Endothelial cell of umbilical vein (primary cell): Measurements from ENCODE around the gene ZEB1. TPM values are rescaled to one million over a fixed set of nuclear protein-coding genes. Genes with fewer than 3 reads are reported as not detected.
"Not testable (repeated sequence)": the region's sequence is repeated elsewhere in the genome, so short reads cannot be mapped to it uniquely, and the experiment has no call there.

ENCODE experiments used
- BruUV-seq: library from RNA; stranded (reverse); fragments of 400-500 nt; replicated peaks from 2 replicates; lab custom pipeline; 2021; lab: Mats Ljungman, UMichigan
- CTCF ChIA-PET: fragments of 300-600, 350-600 bp; sonication (Branson Sonifier 250); formaldehyde crosslinking; loops from one replicate; lab custom pipeline; 2021; ENCODE audit warnings: antibody characterized with exemption, inconsistent platforms; lab: Charles Lee
- POLR2A ChIA-PET: fragments of 300-600, 350-600 bp; sonication (Branson Sonifier 250); formaldehyde crosslinking; loops from one replicate; lab custom pipeline; 2021; ENCODE audit warnings: antibody characterized with exemption, inconsistent platforms; lab: Charles Lee
- DNase-seq: peaks from one replicate; pipeline ENCODE4 v3.0.0-alpha.2; 2011; ENCODE audit warnings: low read depth, low spot score
- FAIRE-seq: peaks from 2 replicates; lab custom pipeline; 2011; peaks lifted over from hg19 to GRCh38; lab: Jason Lieb, UNC
- H2AFZ ChIP-seq: 2 replicates; pipeline ENCODE4 v1.6.0; 2012; ENCODE audit warnings: low read depth, low read length, control low read depth, inconsistent platforms
- H3K27ac ChIP-seq: 2 replicates; pipeline ENCODE4 v1.5.1; 2011; ENCODE audit warnings: low read depth, mild to moderate bottlenecking, control low read depth, low read length, moderate library complexity; ENCODE audit not compliant: insufficient read depth
- H3K27me3 ChIP-seq, 2 experiments: 2 replicates each; pipeline versions ENCODE4 v1.6.0 to v1.6.1; 2011; ENCODE audit warnings: low read length in 2 of 2, mixed read lengths in 1 of 2; ENCODE audit not compliant: control insufficient read depth in 2 of 2, insufficient read depth in 2 of 2
- H3K36me3 ChIP-seq, 2 experiments: 2 replicates in 1 of 2; 3 replicates in 1 of 2; pipeline ENCODE4 v1.5.1; 2011; ENCODE audit warnings: low read length in 2 of 2, mild to moderate bottlenecking in 1 of 2, moderate library complexity in 1 of 2; ENCODE audit not compliant: control insufficient read depth in 2 of 2, insufficient read depth in 2 of 2; ENCODE audit errors: extremely low read depth in 1 of 2
- H3K4me1 ChIP-seq: 3 replicates; pipeline ENCODE4 v1.5.1; 2011; ENCODE audit warnings: mild to moderate bottlenecking, low read length; ENCODE audit not compliant: control insufficient read depth, insufficient read depth; ENCODE audit errors: extremely low read depth
- H3K4me2 ChIP-seq: 2 replicates; pipeline ENCODE4 v1.6.1; 2011; ENCODE audit warnings: low read length, control low read depth, mixed read lengths; ENCODE audit not compliant: insufficient read depth
- H3K4me3 ChIP-seq, 3 experiments: fragments of 200-600 bp in 1 of 3; sonication (generic), shearing (Covaris generic) in 1 of 3; replicated peaks in 1 of 3; 2 replicates each; pipeline ENCODE4 v1.5.1; 2011 to 2016; ENCODE audit warnings: control low read depth in 3 of 3, low read length in 3 of 3, mild to moderate bottlenecking in 2 of 3, inconsistent platforms in 1 of 3, low read depth in 1 of 3, moderate library complexity in 1 of 3; ENCODE audit not compliant: insufficient read depth in 1 of 3
- H3K79me2 ChIP-seq: 2 replicates; pipeline ENCODE4 v1.6.0; 2012; ENCODE audit warnings: low read length, inconsistent platforms; ENCODE audit not compliant: control insufficient read depth, insufficient read depth
- H3K9ac ChIP-seq: replicated peaks from 2 replicates; pipeline ENCODE3; 2011; ENCODE audit warnings: low read length, control low read depth; ENCODE audit not compliant: insufficient read depth; ENCODE audit errors: extremely low read depth
- H3K9me1 ChIP-seq: replicated peaks from 3 replicates; pipeline ENCODE4 v1.6.0; 2011; ENCODE audit warnings: mild to moderate bottlenecking, low read length; ENCODE audit not compliant: control insufficient read depth, insufficient read depth; ENCODE audit errors: extremely low read depth
- H3K9me3 ChIP-seq: replicated peaks from 2 replicates; pipeline ENCODE4 v1.5.1; 2012; ENCODE audit warnings: low read length, inconsistent platforms; ENCODE audit not compliant: control insufficient read depth, insufficient read depth
- H4K20me1 ChIP-seq: replicated peaks from 2 replicates; pipeline ENCODE3; 2011; ENCODE audit warnings: mild to moderate bottlenecking, low read length; ENCODE audit not compliant: control insufficient read depth, insufficient read depth; ENCODE audit errors: extremely low read depth
- FOS ChIP-seq: IDR thresholded peaks from 2 replicates; pipeline ENCODE4 v1.6.1; 2011; ENCODE audit warnings: mild to moderate bottlenecking, low read length, moderate library complexity, borderline replicate concordance; ENCODE audit not compliant: insufficient read depth
- JUN ChIP-seq: IDR thresholded peaks from 2 replicates; pipeline ENCODE4 v1.6.1; 2011; ENCODE audit warnings: borderline replicate concordance, low read depth; ENCODE audit not compliant: insufficient read length, insufficient read depth
- POLR2AphosphoS5 ChIP-seq: IDR thresholded peaks from 2 replicates; pipeline ENCODE4 v1.6.1; 2012; ENCODE audit warnings: low read depth, mild to moderate bottlenecking, control low read depth, low read length, moderate library complexity; ENCODE audit not compliant: insufficient read depth
- dilution Hi-C: fragments of 300-500 bp; cut with MboI; formaldehyde crosslinking; loops from one replicate; pipeline ENCODE4 v1.15.0; 2019; ENCODE audit warnings: low sequenced_read_pairs; ENCODE audit not compliant: extremely low pct_ligation_motif_present
- intact Hi-C: fragments of 100-400 bp; cut with micrococcal nuclease; formaldehyde crosslinking; loops from one replicate; pipeline ENCODE4 v1.10.0; 2022
- polyA plus RNA-seq, 4 experiments: library from polyadenylated mRNA; depleted of rRNA in 3 of 4; stranded (reverse) in 3 of 4; unstranded in 1 of 4; fragments of >200 nt; gene quantifications; 2 replicates each; pipeline versions ENCODE4 v1.2.1 to v1.2.3, GENCODE V29; 2011 to 2012; ENCODE audit warnings: missing spikeins in 1 of 4
- total RNA-seq: library from RNA; stranded (reverse); gene quantifications from 2 replicates; pipeline ENCODE4 v1.2.3, GENCODE V29; 2021

ZEB1 gene
- total and polyA plus RNA-seq, 2 donors (not counting 3 experiments of a cell fraction or from before 2014, with no cell fraction given), result 19.8 to 130 TPM

- Histone ChIP-seq H3K4me1 (peaks cover 44% of the 10 kb centered on the region), H3K4me2 (peak overlapping the region; percentile 95), H3K4me3 (peak overlapping the region in 1 of 3 experiments; percentile 18), H3K9ac (peak overlapping the region; percentile 31), H3K79me2 (peaks cover 81% of the 10 kb centered on the region), H3K27ac (peak overlapping the region; percentile 56)
- H3K36me3 ChIP-seq, POLR2A ChIA-PET, BruUV-seq, H4K20me1 ChIP-seq, H3K27me3 ChIP-seq, H3K9me1 ChIP-seq, FAIRE-seq, H3K9me3 ChIP-seq, dilution Hi-C loops, H2AFZ ChIP-seq: not testable (repeated sequence)
- TF ChIP-seq POLR2AphosphoS5, result peak; percentile 30
- peak; percentile 72 for TF ChIP-seq FOS
- TF ChIP-seq JUN, result peak; percentile 66
- intact Hi-C loops, result loop anchor here (2.0 to 5.0 kb wide), 3 partner anchors 105 to 395 kb away; partner anchors contain the start of gene ZNF438
- peak; percentile 79 for DNase-seq
- CTCF ChIA-PET, result interaction anchor here (0.9 to 1.8 kb wide), 6 partner anchors 11 to 442 kb away, joined by 3 to 5 read pairs (median 3); no protein-coding TSS in a partner anchor
Observed at GRCh38 chr10:31427334-31427733, 108.3 kb downstream of the ZEB1 start.

- DNase-seq, H3K4me3 ChIP-seq, H4K20me1 ChIP-seq, H3K9me3 ChIP-seq, H3K4me2 ChIP-seq, POLR2A ChIA-PET, dilution Hi-C loops, H3K9me1 ChIP-seq, H2AFZ ChIP-seq, H3K27me3 ChIP-seq, H3K36me3 ChIP-seq, FAIRE-seq, H3K27ac ChIP-seq, H3K9ac ChIP-seq, BruUV-seq: not testable (repeated sequence)
- CTCF ChIA-PET, result interaction anchor here (1.0 to 1.2 kb wide), 3 partner anchors 9 to 403 kb away, joined by 3 read pairs; no protein-coding TSS in a partner anchor
- intact Hi-C loops, result loop anchor here (5.0 kb wide), 2 partner anchors 106 to 396 kb away; partner anchors contain the start of gene ZNF438
- Histone ChIP-seq H3K4me1 (peaks cover 39% of the 10 kb centered on the region), H3K79me2 (peaks cover 80% of the 10 kb centered on the region)
Observed at GRCh38 chr10:31428499-31428898, 109.5 kb downstream of the ZEB1 start.
